D721Med (cell line): Measurements from ENCODE around the gene ARID1A.

Experiments
- DNase-seq: peaks from one replicate; pipeline ENCODE4 v3.0.0; 2011; ENCODE audit warnings: low spot score; ENCODE audit not compliant: insufficient read length
- FAIRE-seq: peaks from 2 replicates; lab custom pipeline; 2011; peaks lifted over from hg19 to GRCh38; lab: Jason Lieb, UNC
- CTCF ChIP-seq: IDR thresholded peaks from 2 replicates; pipeline ENCODE4 v1.5.1; 2012; ENCODE audit warnings: mild to moderate bottlenecking, control low read depth; ENCODE audit not compliant: insufficient read depth; ENCODE audit errors: missing control alignments

Gene ARID1A

GRCh38 chr1:26814377-26814776 lies 118.6 kb downstream of the ARID1A start:
- DNase-seq (no peak), FAIRE-seq (no peak)
- no peak for TF ChIP-seq CTCF

GRCh38 chr1:26814893-26815292 lies 119.1 kb downstream of the ARID1A start:
- DNase-seq (no peak), FAIRE-seq (no peak)
- no peak for TF ChIP-seq CTCF

- FAIRE-seq (no peak), DNase-seq (no peak)
- peak; percentile 27 for TF ChIP-seq CTCF
Observed at GRCh38 chr1:26820784-26821269, 125.0 kb downstream of the ARID1A start.

GRCh38 chr1:26822737-26823395 lies 127.1 kb downstream of the ARID1A start:
- DNase-seq (no peak), FAIRE-seq (no peak)
- no peak for TF ChIP-seq CTCF

- no peak for TF ChIP-seq CTCF
- no peak for FAIRE-seq
- no peak for DNase-seq
Observed at GRCh38 chr1:26824731-26825130, 128.9 kb downstream of the ARID1A start.

- FAIRE-seq (no peak), DNase-seq (peak; percentile 32)
- peak; percentile 37 for TF ChIP-seq CTCF
Observed at GRCh38 chr1:26826261-26827105, 130.7 kb downstream of the ARID1A start, which contains the start of gene ZDHHC18. TSS of gene ZDHHC18 (plus strand) at chr1:26826688. CDS start at chr1:26826805, 117 bp downstream.
